DND-41 (cell line): ENCODE results near the gene ADRB2.

Experiments used
- ATAC-seq: fragments of 200-7000 bp; cut with Tn5 transposase; 3 replicates; pipeline ENCODE4 v1.9.1; 2021; ENCODE audit warnings: low read depth; ENCODE audit not compliant: insufficient read depth
- DNase-seq: peaks from one replicate; pipeline ENCODE4 v3.0.0-alpha.2; 2020
- H2AFZ ChIP-seq: 2 replicates; pipeline ENCODE4 v1.6.0; 2012; ENCODE audit warnings: low read depth, low read length
- H3K27ac ChIP-seq: 2 replicates; pipeline ENCODE4 v1.5.1; 2012; ENCODE audit warnings: low read length, inconsistent platforms
- H3K27me3 ChIP-seq: fragments of 200-600 bp; sonication (generic); 2 replicates; pipeline ENCODE4 v1.6.0; 2012; ENCODE audit warnings: low read length, mild to moderate bottlenecking, inconsistent platforms; ENCODE audit not compliant: insufficient read depth, poor library complexity
- H3K36me3 ChIP-seq: 2 replicates; pipeline ENCODE4 v1.5.1; 2012; ENCODE audit warnings: low read length, inconsistent platforms; ENCODE audit not compliant: insufficient read depth
- H3K4me1 ChIP-seq: 2 replicates; pipeline ENCODE4 v1.5.1; 2012; ENCODE audit warnings: mild to moderate bottlenecking, low read length; ENCODE audit not compliant: insufficient read depth
- H3K4me2 ChIP-seq: 2 replicates; pipeline ENCODE4 v1.6.0; 2012; ENCODE audit warnings: mild to moderate bottlenecking, moderate library complexity, low read length, inconsistent platforms; ENCODE audit not compliant: insufficient read depth
- H3K4me3 ChIP-seq, 2 experiments: fragments of 200-600 bp in 1 of 2; shearing (Covaris generic) in 1 of 2; 2 replicates each; pipeline ENCODE4 v1.5.1; 2012 to 2016; ENCODE audit warnings: inconsistent platforms in 2 of 2, low read length in 2 of 2, mild to moderate bottlenecking in 2 of 2, low read depth in 1 of 2, moderate library complexity in 1 of 2
- H3K79me2 ChIP-seq: 2 replicates; pipeline ENCODE4 v1.6.0; 2012; ENCODE audit warnings: low read length, inconsistent platforms; ENCODE audit not compliant: insufficient read depth
- H3K9ac ChIP-seq: 2 replicates; pipeline ENCODE4 v1.6.0; 2012; ENCODE audit warnings: low read depth, mild to moderate bottlenecking, inconsistent platforms, low read length, moderate library complexity
- H3K9me3 ChIP-seq: 2 replicates; pipeline ENCODE4 v1.5.1; 2012; ENCODE audit warnings: low read length, moderate library complexity, mild to moderate bottlenecking, inconsistent platforms; ENCODE audit not compliant: insufficient read depth, severe bottlenecking
- H4K20me1 ChIP-seq: 2 replicates; pipeline ENCODE4 v1.6.0; 2012; ENCODE audit warnings: low read length; ENCODE audit not compliant: insufficient read depth
- CTCF ChIP-seq: IDR thresholded peaks from 2 replicates; pipeline ENCODE4 v1.5.1; 2012; ENCODE audit warnings: borderline replicate concordance, low read length, moderate library complexity, mild to moderate bottlenecking; ENCODE audit not compliant: poor library complexity, severe bottlenecking; ENCODE audit errors: extremely low read depth
- EZH2 ChIP-seq: IDR thresholded peaks from 3 replicates; pipeline ENCODE4 v1.6.1; 2012; ENCODE audit warnings: borderline replicate concordance, low read depth, mild to moderate bottlenecking, moderate library complexity, low read length, inconsistent platforms; ENCODE audit not compliant: severe bottlenecking

Gene ADRB2

GRCh38 chr5:148794729-148795561, 31.5 kb upstream of the ADRB2 start:
- H3K27me3 ChIP-seq, result peaks cover 3% of the 10 kb centered on the region
- H3K79me2 ChIP-seq, result no peaks in the 10 kb centered on the region
- H3K9me3 ChIP-seq, result no peaks in the 10 kb centered on the region
- no peak overlapping the region for H3K27ac ChIP-seq
- no peaks in the 10 kb centered on the region for H3K4me1 ChIP-seq
- no peak overlapping the region for H2AFZ ChIP-seq
- H3K4me2 ChIP-seq, result no peak overlapping the region
- DNase-seq, result no peak
- ATAC-seq, result no peak
- no peak overlapping the region for H3K4me3 ChIP-seq
- TF ChIP-seq EZH2 (no peak), CTCF (no peak)
- no peaks in the 10 kb centered on the region for H4K20me1 ChIP-seq
- H3K9ac ChIP-seq, result no peak overlapping the region
- no peaks in the 10 kb centered on the region for H3K36me3 ChIP-seq

GRCh38 chr5:148796936-148797335, 29.5 kb upstream of the ADRB2 start:
- no peaks in the 10 kb centered on the region for H3K27me3 ChIP-seq

GRCh38 chr5:148798786-148799185, 27.6 kb upstream of the ADRB2 start:
- DNase-seq (no peak), ATAC-seq (no peak)
- H3K4me1 ChIP-seq, result no peaks in the 10 kb centered on the region
- no peaks in the 10 kb centered on the region for H3K79me2 ChIP-seq
- H3K27me3 ChIP-seq, result no peaks in the 10 kb centered on the region
- H3K9ac ChIP-seq, result no peak overlapping the region
- no peaks in the 10 kb centered on the region for H3K9me3 ChIP-seq
- H4K20me1 ChIP-seq, result no peaks in the 10 kb centered on the region
- TF ChIP-seq EZH2 (no peak), CTCF (no peak)
- H3K4me3 ChIP-seq, result no peak overlapping the region
- no peak overlapping the region for H3K4me2 ChIP-seq
- no peaks in the 10 kb centered on the region for H3K36me3 ChIP-seq
- H2AFZ ChIP-seq, result no peak overlapping the region
- H3K27ac ChIP-seq, result no peak overlapping the region

More at GRCh38 chr5:148796936-148797335, 29.5 kb upstream of the ADRB2 start:
- no peak overlapping the region for H3K4me3 ChIP-seq
- H2AFZ ChIP-seq, result no peak overlapping the region
- H3K4me1 ChIP-seq, result no peaks in the 10 kb centered on the region
- no peak for TF ChIP-seq EZH2
- no peak for TF ChIP-seq CTCF
- no peaks in the 10 kb centered on the region for H3K79me2 ChIP-seq
- ATAC-seq (no peak), DNase-seq (no peak)
- H4K20me1 ChIP-seq, result no peaks in the 10 kb centered on the region
- no peaks in the 10 kb centered on the region for H3K9me3 ChIP-seq
- H3K27ac ChIP-seq, result no peak overlapping the region
- no peak overlapping the region for H3K4me2 ChIP-seq
- no peaks in the 10 kb centered on the region for H3K36me3 ChIP-seq
- H3K9ac ChIP-seq, result no peak overlapping the region
